ENCODE results near the gene TRIM21. TPM values are rescaled to one million over a fixed set of nuclear protein-coding genes. Genes with fewer than 3 reads are reported as not detected.
A peak's percentile ranks its signal among the peaks of the same experiment; 100 is the strongest.

The TRIM21 gene
- total RNA-seq (2013), result 100 TPM
- 10 to 100 TPM; 16.8 to 42.5 (median 29.9) TPM for polyA plus RNA-seq
- polyA minus RNA-seq, result 33.4 and 80.6 TPM in 2 replicates
- 11.4 to 70.8 (median 18.9) reads per million in 11 experiments for total RNA-seq

DNA sequence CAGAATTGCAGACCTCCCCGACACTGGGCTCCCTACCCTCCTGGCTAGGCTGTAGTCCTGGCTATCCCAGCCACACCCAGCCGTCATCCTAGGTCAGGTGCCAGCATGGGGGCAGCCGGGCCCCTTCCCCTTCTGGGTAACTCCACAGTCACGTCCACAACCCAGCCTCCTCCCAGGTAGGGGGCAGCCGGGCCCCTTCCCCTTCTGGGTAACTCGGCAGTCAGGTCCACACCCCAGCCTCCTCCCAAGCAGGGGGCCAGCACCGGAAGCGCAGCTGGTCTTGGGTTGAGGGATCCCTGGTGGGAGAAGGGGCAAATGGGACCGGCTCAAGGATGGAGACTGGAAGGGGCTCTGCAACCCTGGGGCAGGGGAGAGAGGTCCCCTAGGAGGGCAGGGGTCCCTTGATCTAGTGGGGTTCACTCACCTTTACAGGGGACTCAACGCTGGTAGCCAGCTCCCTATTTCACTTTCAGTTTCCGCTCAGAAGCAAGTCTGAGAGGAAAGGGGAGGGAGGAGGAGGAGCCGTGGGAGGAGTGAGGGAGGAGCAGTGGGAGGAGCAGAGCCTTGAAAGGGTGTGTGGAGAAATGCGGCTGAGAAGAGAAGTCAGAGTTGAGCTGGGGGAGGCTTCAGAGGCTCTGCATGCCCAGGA lies at the start of gene TRIM21:
Gene TRIM21, minus strand, starts transcription at position 494 of the 649 bp plus-strand sequence. CDS start 3,293 bp downstream, outside the sequence.
- peaks cover 19 to 43% of the 10 kb centered on the region in 2 donors for H3K4me1 ChIP-seq (ENCODE audit: control insufficient read depth in 1 of 2, insufficient read depth in 2 of 2, low read length in 2 of 2)
- Mint-ChIP-seq H3K27ac (peak within 1 kb of the TSS; percentile 92 to 95 (median 94)), H3K36me3 (peaks cover 47 to 55% of the 10 kb centered on the region in 2 donors), H3K4me1 (peaks cover 53% of the 10 kb centered on the region), H3K4me3 (peak within 1 kb of the TSS; percentile 91 to 95), H3K27me3 (ENCODE audit: low read depth in 3 of 3) (peaks cover 0 to 1% (median 0%) of the 10 kb centered on the region in 3 donors), H3K9me3 (peaks cover 19 to 24% (median 21%) of the 10 kb centered on the region in 7 donors)
- WGBS (ENCODE audit: insufficient coverage), result 0% methylated on average over 7 of the region's 13 CpGs
- H3K4me2 ChIP-seq (replicated peaks; ENCODE audit: extremely low read depth, low read length, poor library complexity, severe bottlenecking), result peak within 1 kb of the TSS; percentile 96
- H3K79me2 ChIP-seq (ENCODE audit: insufficient read depth, low read length), result peaks cover 58% of the 10 kb centered on the region
- TF ChIP-seq, protein P1, sequence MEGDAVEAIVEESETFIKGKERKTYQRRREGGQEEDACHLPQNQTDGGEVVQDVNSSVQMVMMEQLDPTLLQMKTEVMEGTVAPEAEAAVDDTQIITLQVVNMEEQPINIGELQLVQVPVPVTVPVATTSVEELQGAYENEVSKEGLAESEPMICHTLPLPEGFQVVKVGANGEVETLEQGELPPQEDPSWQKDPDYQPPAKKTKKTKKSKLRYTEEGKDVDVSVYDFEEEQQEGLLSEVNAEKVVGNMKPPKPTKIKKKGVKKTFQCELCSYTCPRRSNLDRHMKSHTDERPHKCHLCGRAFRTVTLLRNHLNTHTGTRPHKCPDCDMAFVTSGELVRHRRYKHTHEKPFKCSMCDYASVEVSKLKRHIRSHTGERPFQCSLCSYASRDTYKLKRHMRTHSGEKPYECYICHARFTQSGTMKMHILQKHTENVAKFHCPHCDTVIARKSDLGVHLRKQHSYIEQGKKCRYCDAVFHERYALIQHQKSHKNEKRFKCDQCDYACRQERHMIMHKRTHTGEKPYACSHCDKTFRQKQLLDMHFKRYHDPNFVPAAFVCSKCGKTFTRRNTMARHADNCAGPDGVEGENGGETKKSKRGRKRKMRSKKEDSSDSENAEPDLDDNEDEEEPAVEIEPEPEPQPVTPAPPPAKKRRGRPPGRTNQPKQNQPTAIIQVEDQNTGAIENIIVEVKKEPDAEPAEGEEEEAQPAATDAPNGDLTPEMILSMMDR (IDR thresholded peaks at IDR 0.05), result no peak
- intact Hi-C loops (cut with micrococcal nuclease), result loop anchor here (5.0 to 10.0 kb wide), 3 partner anchors 61 to 99 kb away; partner anchors contain the start of gene OR52K1 (in 1 of the 2)
- H2AFZ ChIP-seq (ENCODE audit: insufficient read depth, low read depth, low read length, poor library complexity, severe bottlenecking), result peak within 1 kb of the TSS; percentile 98
- peaks cover 23 to 37% of the 10 kb centered on the region in 2 donors for H3K36me3 ChIP-seq (replicated peaks in 1 of 2; ENCODE audit: control insufficient read depth in 1 of 2, insufficient read depth in 2 of 2, low read length in 2 of 2)
- DNase-seq, result peak; percentile 86 to 89 (median 88)
- peak within 1 kb of the TSS; percentile 97 for H3K9ac ChIP-seq (ENCODE audit: insufficient read depth, low read length, poor library complexity, severe bottlenecking)
- H3K27me3 ChIP-seq (ENCODE audit: control insufficient read depth in 2 of 2, insufficient read depth in 2 of 2, low read length in 2 of 2), result no peaks in the 10 kb centered on the region
- peak within 1 kb of the TSS; percentile 79 to 99 for H3K27ac ChIP-seq (ENCODE audit: low read depth in 1 of 2, low read length in 2 of 2)
- peaks cover 12 to 16% of the 10 kb centered on the region in 2 donors for H3K9me3 ChIP-seq (replicated peaks in 1 of 2; ENCODE audit: control insufficient read depth in 1 of 2, insufficient read depth in 1 of 2, low read length in 2 of 2)
- H3K4me3 ChIP-seq (replicated peaks in 1 of 3; ENCODE audit: low read depth in 2 of 3, low read length in 3 of 3), result peak within 1 kb of the TSS; percentile 66 to 99 (median 87)
- peaks cover 11% of the 10 kb centered on the region for H4K20me1 ChIP-seq (ENCODE audit: insufficient read depth, low read length)

DNA sequence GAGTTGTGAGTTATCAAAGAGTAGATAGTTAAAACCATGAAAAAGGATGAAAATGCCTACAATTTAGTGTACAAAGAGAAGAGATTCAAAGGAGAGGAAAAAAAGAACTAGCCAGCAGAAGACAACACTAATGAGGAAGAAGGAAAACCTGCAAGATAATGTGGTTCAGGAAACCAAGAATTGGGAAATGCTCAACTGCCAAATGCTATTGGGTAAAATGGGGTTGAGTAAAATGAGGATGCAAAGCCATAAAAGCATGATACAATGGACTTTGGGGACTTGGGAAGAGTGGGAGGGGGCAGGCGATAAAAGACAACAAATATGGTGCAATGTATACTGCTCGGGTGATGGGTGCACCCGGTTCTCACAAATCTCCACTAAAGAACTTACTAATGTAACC lies 48.0 kb upstream of the TRIM21 start:
- peak overlapping the region in 1 of 2 donors; percentile 67 for H3K27ac ChIP-seq (ENCODE audit: low read depth in 1 of 2, low read length in 2 of 2)
- no peaks in the 10 kb centered on the region for H3K36me3 ChIP-seq (replicated peaks in 1 of 2; ENCODE audit: control insufficient read depth in 1 of 2, insufficient read depth in 2 of 2, low read length in 2 of 2)
- peaks cover 42 to 53% of the 10 kb centered on the region in 2 donors for H3K4me1 ChIP-seq (ENCODE audit: control insufficient read depth in 1 of 2, insufficient read depth in 2 of 2, low read length in 2 of 2)

More for the DNA sequence above, 48.0 kb upstream of the TRIM21 start:
- H3K27ac Mint-ChIP-seq, result peak overlapping the region; percentile 27 to 92 (median 83)
- Histone ChIP-seq H3K79me2 (ENCODE audit: insufficient read depth, low read length) (peaks cover 4% of the 10 kb centered on the region), H2AFZ (ENCODE audit: insufficient read depth, low read depth, low read length, poor library complexity, severe bottlenecking) (no peak overlapping the region), H3K27me3 (ENCODE audit: control insufficient read depth in 2 of 2, insufficient read depth in 2 of 2, low read length in 2 of 2) (no peaks in the 10 kb centered on the region), H3K9me3 (replicated peaks in 1 of 2; ENCODE audit: control insufficient read depth in 1 of 2, insufficient read depth in 1 of 2, low read length in 2 of 2) (no peaks in the 10 kb centered on the region), H3K4me2 (replicated peaks; ENCODE audit: extremely low read depth, low read length, poor library complexity, severe bottlenecking) (peak overlapping the region; percentile 27), H3K9ac (ENCODE audit: insufficient read depth, low read length, poor library complexity, severe bottlenecking) (no peak overlapping the region), H4K20me1 (ENCODE audit: insufficient read depth, low read length) (no peaks in the 10 kb centered on the region), H3K4me3 (replicated peaks in 1 of 3; ENCODE audit: low read depth in 2 of 3, low read length in 3 of 3) (peak overlapping the region in 1 of 3 experiments; percentile 2)
- WGBS (ENCODE audit: insufficient coverage), result no CpG with 5 or more reads among the region's 3 CpGs
- peak; percentile 39 to 81 (median 75) for DNase-seq
- peaks cover 0 to 2% (median 0%) of the 10 kb centered on the region in 3 donors for H3K27me3 Mint-ChIP-seq (ENCODE audit: low read depth in 3 of 3)
- TF ChIP-seq, protein P1 (IDR thresholded peaks at IDR 0.05), result no peak
- peaks cover 50% of the 10 kb centered on the region for H3K4me1 Mint-ChIP-seq
- intact Hi-C loops (cut with micrococcal nuclease), result no loop called here
- H3K36me3 Mint-ChIP-seq, result peaks cover 12 to 14% of the 10 kb centered on the region in 2 donors
- peaks cover 0 to 32% (median 10%) of the 10 kb centered on the region in 7 donors for H3K9me3 Mint-ChIP-seq
- H3K4me3 Mint-ChIP-seq, result peak overlapping the region in 1 of 2 donors; percentile 43
